SK-N-SH (cell line): ENCODE results near the gene PET100. TPM values are rescaled to one million over a fixed set of nuclear protein-coding genes. Genes with fewer than 3 reads are reported as not detected.

Experiments used
- CTCF ChIA-PET: fragments of 300-600, 350-600 bp; formaldehyde crosslinking; extraction: SDS; loops from one replicate; lab custom pipeline; 2021; lab: Yijun Ruan, JAX
- POLR2A ChIA-PET: fragments of 350-600 bp; sonication (Branson Sonifier 250); formaldehyde crosslinking; extraction: SDS; loops from one replicate; lab custom pipeline; 2020; ENCODE audit warnings: antibody characterized with exemption, inconsistent platforms; lab: Yijun Ruan, JAX
- DNase-seq: peaks from one replicate; pipeline ENCODE4 v3.0.0; 2012
- H2AFZ ChIP-seq: fragments of 200-600 bp; sonication (generic); 2 replicates; pipeline ENCODE4 v1.8.1; 2016; ENCODE audit warnings: antibody characterized with exemption, mild to moderate bottlenecking, low read depth
- H3F3A ChIP-seq: fragments of 200-600 bp; sonication (generic); replicated peaks from 2 replicates; pipeline ENCODE3; 2016; ENCODE audit warnings: antibody characterized with exemption, mild to moderate bottlenecking; ENCODE audit not compliant: insufficient read depth
- H3K27ac ChIP-seq, 2 experiments: fragments of 200-500 bp in 1 of 2; fragments of 200-600 bp in 1 of 2; sonication (Bioruptor generic) in 1 of 2; sonication (generic), shearing (Covaris generic) in 1 of 2; 2 replicates each; pipeline versions ENCODE4 v1.5.1 to v1.6.1; 2014 to 2016; ENCODE audit warnings: low read depth in 2 of 2, inconsistent platforms in 1 of 2, low read length in 1 of 2, mild to moderate bottlenecking in 1 of 2, mixed read lengths in 1 of 2
- H3K27me3 ChIP-seq: fragments of 200-600 bp; sonication (generic), shearing (Covaris generic); 2 replicates; pipeline ENCODE4 v1.6.1; 2016; ENCODE audit warnings: mixed run types; ENCODE audit not compliant: insufficient read depth
- H3K36me3 ChIP-seq, 2 experiments: fragments of 200-500 bp in 1 of 2; fragments of 200-600 bp in 1 of 2; sonication (Bioruptor generic) in 1 of 2; sonication (generic) in 1 of 2; replicated peaks in 1 of 2; 2 replicates each; pipeline versions ENCODE3 to v1.5.1; 2014 to 2016; ENCODE audit warnings: low read length in 1 of 2, mild to moderate bottlenecking in 1 of 2; ENCODE audit not compliant: insufficient read depth in 2 of 2, control insufficient read depth in 1 of 2
- H3K4me1 ChIP-seq, 2 experiments: fragments of 200-500 bp in 1 of 2; fragments of 200-600 bp in 1 of 2; sonication (Bioruptor generic) in 1 of 2; sonication (generic), shearing (Covaris generic) in 1 of 2; 2 replicates each; pipeline versions ENCODE4 v1.5.1 to v1.6.1; 2014 to 2016; ENCODE audit warnings: low read depth in 1 of 2, low read length in 1 of 2, mixed run types in 1 of 2; ENCODE audit not compliant: insufficient read depth in 2 of 2, control insufficient read depth in 1 of 2
- H3K4me2 ChIP-seq: fragments of 200-600 bp; sonication (generic), shearing (Covaris generic); 2 replicates; pipeline ENCODE4 v1.6.1; 2017; ENCODE audit warnings: mixed run types
- H3K4me3 ChIP-seq, 2 experiments: fragments of 200-500 bp in 1 of 2; fragments of 200-600 bp in 1 of 2; sonication (Bioruptor generic) in 1 of 2; sonication (generic), shearing (Covaris generic) in 1 of 2; 2 replicates each; pipeline versions ENCODE4 v1.5.1 to v1.8.1; 2014 to 2016; ENCODE audit warnings: low read depth in 2 of 2, inconsistent platforms in 1 of 2, low read length in 1 of 2, mild to moderate bottlenecking in 1 of 2, mixed read lengths in 1 of 2, moderate library complexity in 1 of 2
- H3K79me2 ChIP-seq: fragments of 200-600 bp; sonication (generic); 2 replicates; pipeline ENCODE4 v1.8.1; 2017; ENCODE audit warnings: mild to moderate bottlenecking; ENCODE audit not compliant: insufficient read depth
- H3K9ac ChIP-seq: fragments of 200-600 bp; sonication (generic); 2 replicates; pipeline ENCODE4 v1.6.1; 2017; ENCODE audit warnings: mixed run types
- H3K9me2 ChIP-seq: fragments of 200-600 bp; sonication (generic); 2 replicates; pipeline ENCODE4 v1.6.1; 2017; ENCODE audit warnings: mixed run types
- H3K9me3 ChIP-seq: fragments of 200-600 bp; sonication (generic); 2 replicates; pipeline ENCODE4 v1.6.1; 2017; ENCODE audit warnings: mixed run types, mild to moderate bottlenecking, moderate library complexity
- H4K20me1 ChIP-seq: fragments of 200-600 bp; sonication (generic); 2 replicates; pipeline ENCODE4 v1.6.1; 2017; ENCODE audit warnings: mild to moderate bottlenecking, mixed run types; ENCODE audit not compliant: insufficient read depth
- CHD2 ChIP-seq: fragments of 150-350 bp; IDR thresholded peaks from 2 replicates; pipeline ENCODE4 v1.6.1; 2018; ENCODE audit warnings: low read length; ENCODE audit not compliant: partially characterized antibody
- ELF1 ChIP-seq: IDR thresholded peaks from 2 replicates; pipeline ENCODE4 v1.4.0; 2012
- EZH2phosphoT487 ChIP-seq: fragments of 200-600 bp; sonication (generic); IDR thresholded peaks from 2 replicates; pipeline ENCODE4 v1.6.1; 2017; ENCODE audit warnings: low read depth, mixed run types, mild to moderate bottlenecking, antibody characterized with exemption, moderate library complexity, borderline replicate concordance
- FOSL2 ChIP-seq: IDR thresholded peaks from 2 replicates; pipeline ENCODE4 v1.4.0; 2012; ENCODE audit warnings: low read depth, mild to moderate bottlenecking, moderate library complexity, borderline replicate concordance
- GATA2 ChIP-seq: sonication (generic); formaldehyde crosslinking; IDR thresholded peaks from 2 replicates; pipeline ENCODE4 v1.5.0; 2020; ENCODE audit warnings: mild to moderate bottlenecking, missing genetic modification reagents
- JUND ChIP-seq: IDR thresholded peaks from 2 replicates; pipeline ENCODE4 v1.4.0; 2012
- NFIC ChIP-seq: IDR thresholded peaks from 2 replicates; pipeline ENCODE4 v1.4.0; 2012; ENCODE audit warnings: borderline replicate concordance
- RXRA ChIP-seq: IDR thresholded peaks from 2 replicates; pipeline ENCODE4 v1.4.0; 2012; ENCODE audit warnings: low read depth, mild to moderate bottlenecking, borderline replicate concordance
- SIN3A ChIP-seq: IDR thresholded peaks from 2 replicates; pipeline ENCODE4 v1.6.1; 2012; ENCODE audit warnings: low read depth, mild to moderate bottlenecking, low read length, moderate library complexity, borderline replicate concordance
- TCF12 ChIP-seq: IDR thresholded peaks from 2 replicates; pipeline ENCODE4 v1.4.0; 2012
- TEAD4 ChIP-seq: IDR thresholded peaks from 2 replicates; pipeline ENCODE4 v1.4.0; 2012; ENCODE audit warnings: mild to moderate bottlenecking, borderline replicate concordance; ENCODE audit not compliant: insufficient read depth
- YY1 ChIP-seq: IDR thresholded peaks from 2 replicates; pipeline ENCODE4 v1.4.0; 2012; ENCODE audit warnings: low read depth, mild to moderate bottlenecking
- WGBS: methylation state at CpG from one replicate; pipeline ENCODE4 v1.1.6; 2017; ENCODE audit warnings: low lambda C conversion rate; 5-methylcytosine and 5-hydroxymethylcytosine counted together
- polyA plus RNA-seq, 3 experiments: library from polyadenylated mRNA; depleted of rRNA; stranded (reverse); fragments of >200 nt; gene quantifications; 2 replicates each; pipeline ENCODE4 v1.2.3, GENCODE V29; 2012
- TF ChIP-seq, protein P1 (sequence below): IDR thresholded peaks from 2 replicates; pipeline ENCODE4 v1.6.1; 2012; ENCODE audit warnings: mild to moderate bottlenecking, low read depth, low read length, moderate library complexity
- TF ChIP-seq, protein P2 (sequence below): IDR thresholded peaks from 2 replicates; pipeline ENCODE4; 2012
- TF ChIP-seq, protein P3 (sequence below): fragments of 150-350 bp; IDR thresholded peaks from 2 replicates; pipeline ENCODE4 v1.6.1; 2016; ENCODE audit warnings: mild to moderate bottlenecking, low read depth, low read length
- TF ChIP-seq, protein P4 (sequence below): fragments of 200-600 bp; sonication (generic); IDR thresholded peaks from 2 replicates; pipeline ENCODE4 v1.6.1; 2017; ENCODE audit warnings: antibody characterized with exemption, mild to moderate bottlenecking, moderate library complexity
- TF ChIP-seq, protein P5 (sequence below): IDR thresholded peaks from 2 replicates; pipeline ENCODE4 v1.4.0; 2012; ENCODE audit warnings: low read depth
- TF ChIP-seq, protein P6 (sequence below): IDR thresholded peaks from 2 replicates; pipeline ENCODE4 v1.4.0; 2012; ENCODE audit warnings: low read depth, borderline replicate concordance

PET100 gene
- polyA plus RNA-seq, 1 of the 3 experiments (the other 2 are of a cell fraction): 48.1 TPM

DNA sequence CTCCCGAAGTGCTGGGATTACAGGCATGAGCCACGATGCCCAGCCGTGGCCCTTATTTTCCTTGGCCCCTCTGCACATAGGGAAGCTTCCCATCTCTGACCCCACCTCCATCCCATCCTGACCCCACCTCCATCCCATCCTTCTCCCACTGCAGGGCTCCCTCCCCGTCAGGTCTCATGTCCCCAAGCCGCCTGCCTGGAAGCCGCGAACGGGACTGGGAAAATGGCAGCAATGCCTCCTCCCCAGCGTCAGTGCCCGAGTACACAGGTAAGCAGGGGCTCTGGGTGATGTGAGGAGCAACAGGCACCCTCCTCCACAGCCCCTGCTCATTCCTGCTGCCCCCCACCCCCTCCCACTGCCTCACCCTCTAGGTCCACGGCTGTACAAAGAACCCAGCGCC, 12.4 kb upstream of the PET100 start:
- peaks cover 4% of the 10 kb centered on the region for H3F3A ChIP-seq
- no peaks in the 10 kb centered on the region for H4K20me1 ChIP-seq
- H3K4me2 ChIP-seq: no peak overlapping the region
- no peaks in the 10 kb centered on the region for H3K27me3 ChIP-seq
- WGBS: 94% methylated on average over 8 of the region's 12 CpGs
- DNase-seq: no peak
- H3K9me3 ChIP-seq: no peaks in the 10 kb centered on the region
- no peak overlapping the region for H3K4me3 ChIP-seq
- no peaks in the 10 kb centered on the region for H3K9me2 ChIP-seq
- peak overlapping the region in 1 of 2 experiments; percentile 98; a peak in 2 of 4 replicates for H3K27ac ChIP-seq
- ChIA-PET CTCF (interaction anchor here (4.1 kb wide), 1 partner anchor 48 kb away, joined by 40 read pairs; no protein-coding TSS in a partner anchor), POLR2A (no interaction called here)
- no peaks in the 10 kb centered on the region for H3K79me2 ChIP-seq
- no peak overlapping the region for H3K9ac ChIP-seq
- H2AFZ ChIP-seq: no peak overlapping the region
- H3K4me1 ChIP-seq: peaks cover 0 to 42% of the 10 kb centered on the region in 2 experiments; a peak in 1 of 4 replicates
- peaks cover 3 to 25% of the 10 kb centered on the region in 2 experiments for H3K36me3 ChIP-seq
- TF ChIP-seq TCF12 (no peak), GATA2 (CRISPR knock-in tag) (no peak), YY1 (no peak), RXRA (no peak), SIN3A (no peak), NFIC (no peak), FOSL2 (no peak), CHD2 (no peak), TEAD4 (no peak), EZH2phosphoT487 (no peak), ELF1 (no peak), JUND (no peak)
- TF ChIP-seq, protein P1, sequence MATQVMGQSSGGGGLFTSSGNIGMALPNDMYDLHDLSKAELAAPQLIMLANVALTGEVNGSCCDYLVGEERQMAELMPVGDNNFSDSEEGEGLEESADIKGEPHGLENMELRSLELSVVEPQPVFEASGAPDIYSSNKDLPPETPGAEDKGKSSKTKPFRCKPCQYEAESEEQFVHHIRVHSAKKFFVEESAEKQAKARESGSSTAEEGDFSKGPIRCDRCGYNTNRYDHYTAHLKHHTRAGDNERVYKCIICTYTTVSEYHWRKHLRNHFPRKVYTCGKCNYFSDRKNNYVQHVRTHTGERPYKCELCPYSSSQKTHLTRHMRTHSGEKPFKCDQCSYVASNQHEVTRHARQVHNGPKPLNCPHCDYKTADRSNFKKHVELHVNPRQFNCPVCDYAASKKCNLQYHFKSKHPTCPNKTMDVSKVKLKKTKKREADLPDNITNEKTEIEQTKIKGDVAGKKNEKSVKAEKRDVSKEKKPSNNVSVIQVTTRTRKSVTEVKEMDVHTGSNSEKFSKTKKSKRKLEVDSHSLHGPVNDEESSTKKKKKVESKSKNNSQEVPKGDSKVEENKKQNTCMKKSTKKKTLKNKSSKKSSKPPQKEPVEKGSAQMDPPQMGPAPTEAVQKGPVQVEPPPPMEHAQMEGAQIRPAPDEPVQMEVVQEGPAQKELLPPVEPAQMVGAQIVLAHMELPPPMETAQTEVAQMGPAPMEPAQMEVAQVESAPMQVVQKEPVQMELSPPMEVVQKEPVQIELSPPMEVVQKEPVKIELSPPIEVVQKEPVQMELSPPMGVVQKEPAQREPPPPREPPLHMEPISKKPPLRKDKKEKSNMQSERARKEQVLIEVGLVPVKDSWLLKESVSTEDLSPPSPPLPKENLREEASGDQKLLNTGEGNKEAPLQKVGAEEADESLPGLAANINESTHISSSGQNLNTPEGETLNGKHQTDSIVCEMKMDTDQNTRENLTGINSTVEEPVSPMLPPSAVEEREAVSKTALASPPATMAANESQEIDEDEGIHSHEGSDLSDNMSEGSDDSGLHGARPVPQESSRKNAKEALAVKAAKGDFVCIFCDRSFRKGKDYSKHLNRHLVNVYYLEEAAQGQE: no peak
- TF ChIP-seq, protein P2, sequence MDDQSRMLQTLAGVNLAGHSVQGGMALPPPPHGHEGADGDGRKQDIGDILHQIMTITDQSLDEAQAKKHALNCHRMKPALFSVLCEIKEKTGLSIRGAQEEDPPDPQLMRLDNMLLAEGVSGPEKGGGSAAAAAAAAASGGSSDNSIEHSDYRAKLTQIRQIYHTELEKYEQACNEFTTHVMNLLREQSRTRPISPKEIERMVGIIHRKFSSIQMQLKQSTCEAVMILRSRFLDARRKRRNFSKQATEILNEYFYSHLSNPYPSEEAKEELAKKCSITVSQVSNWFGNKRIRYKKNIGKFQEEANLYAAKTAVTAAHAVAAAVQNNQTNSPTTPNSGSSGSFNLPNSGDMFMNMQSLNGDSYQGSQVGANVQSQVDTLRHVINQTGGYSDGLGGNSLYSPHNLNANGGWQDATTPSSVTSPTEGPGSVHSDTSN: no peak
- TF ChIP-seq, protein P3, sequence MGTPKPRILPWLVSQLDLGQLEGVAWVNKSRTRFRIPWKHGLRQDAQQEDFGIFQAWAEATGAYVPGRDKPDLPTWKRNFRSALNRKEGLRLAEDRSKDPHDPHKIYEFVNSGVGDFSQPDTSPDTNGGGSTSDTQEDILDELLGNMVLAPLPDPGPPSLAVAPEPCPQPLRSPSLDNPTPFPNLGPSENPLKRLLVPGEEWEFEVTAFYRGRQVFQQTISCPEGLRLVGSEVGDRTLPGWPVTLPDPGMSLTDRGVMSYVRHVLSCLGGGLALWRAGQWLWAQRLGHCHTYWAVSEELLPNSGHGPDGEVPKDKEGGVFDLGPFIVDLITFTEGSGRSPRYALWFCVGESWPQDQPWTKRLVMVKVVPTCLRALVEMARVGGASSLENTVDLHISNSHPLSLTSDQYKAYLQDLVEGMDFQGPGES: no peak
- TF ChIP-seq, protein P4, sequence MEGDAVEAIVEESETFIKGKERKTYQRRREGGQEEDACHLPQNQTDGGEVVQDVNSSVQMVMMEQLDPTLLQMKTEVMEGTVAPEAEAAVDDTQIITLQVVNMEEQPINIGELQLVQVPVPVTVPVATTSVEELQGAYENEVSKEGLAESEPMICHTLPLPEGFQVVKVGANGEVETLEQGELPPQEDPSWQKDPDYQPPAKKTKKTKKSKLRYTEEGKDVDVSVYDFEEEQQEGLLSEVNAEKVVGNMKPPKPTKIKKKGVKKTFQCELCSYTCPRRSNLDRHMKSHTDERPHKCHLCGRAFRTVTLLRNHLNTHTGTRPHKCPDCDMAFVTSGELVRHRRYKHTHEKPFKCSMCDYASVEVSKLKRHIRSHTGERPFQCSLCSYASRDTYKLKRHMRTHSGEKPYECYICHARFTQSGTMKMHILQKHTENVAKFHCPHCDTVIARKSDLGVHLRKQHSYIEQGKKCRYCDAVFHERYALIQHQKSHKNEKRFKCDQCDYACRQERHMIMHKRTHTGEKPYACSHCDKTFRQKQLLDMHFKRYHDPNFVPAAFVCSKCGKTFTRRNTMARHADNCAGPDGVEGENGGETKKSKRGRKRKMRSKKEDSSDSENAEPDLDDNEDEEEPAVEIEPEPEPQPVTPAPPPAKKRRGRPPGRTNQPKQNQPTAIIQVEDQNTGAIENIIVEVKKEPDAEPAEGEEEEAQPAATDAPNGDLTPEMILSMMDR: no peak
- TF ChIP-seq, protein P5, sequence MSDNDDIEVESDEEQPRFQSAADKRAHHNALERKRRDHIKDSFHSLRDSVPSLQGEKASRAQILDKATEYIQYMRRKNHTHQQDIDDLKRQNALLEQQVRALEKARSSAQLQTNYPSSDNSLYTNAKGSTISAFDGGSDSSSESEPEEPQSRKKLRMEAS: no peak
- TF ChIP-seq, protein P6, sequence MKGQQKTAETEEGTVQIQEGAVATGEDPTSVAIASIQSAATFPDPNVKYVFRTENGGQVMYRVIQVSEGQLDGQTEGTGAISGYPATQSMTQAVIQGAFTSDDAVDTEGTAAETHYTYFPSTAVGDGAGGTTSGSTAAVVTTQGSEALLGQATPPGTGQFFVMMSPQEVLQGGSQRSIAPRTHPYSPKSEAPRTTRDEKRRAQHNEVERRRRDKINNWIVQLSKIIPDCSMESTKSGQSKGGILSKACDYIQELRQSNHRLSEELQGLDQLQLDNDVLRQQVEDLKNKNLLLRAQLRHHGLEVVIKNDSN: no peak
